Measurements from ENCODE around the gene MARCHF4. TPM values are rescaled to one million over a fixed set of nuclear protein-coding genes. Genes with fewer than 3 reads are reported as not detected.

The MARCHF4 gene
- total RNA-seq, 1 donor from 2014 or later = 8.7 TPM

- DNase-seq = no peak
Measured at GRCh38 chr2:216349366-216349765, 22.9 kb downstream of the MARCHF4 start.

GRCh38 chr2:216348756-216349308, 23.5 kb downstream of the MARCHF4 start:
- DNase-seq = no peak

- no peak for DNase-seq
Measured at GRCh38 chr2:216346781-216347180, 25.5 kb downstream of the MARCHF4 start.

GRCh38 chr2:216345846-216346245, 26.4 kb downstream of the MARCHF4 start:
- DNase-seq = no peak

GRCh38 chr2:216344950-216345300, 27.4 kb downstream of the MARCHF4 start:
- DNase-seq = no peak

- DNase-seq = no peak
Measured at GRCh38 chr2:216344206-216344949, 27.9 kb downstream of the MARCHF4 start.

- no peak for DNase-seq
Measured at GRCh38 chr2:216343221-216343980, 28.9 kb downstream of the MARCHF4 start.

GRCh38 chr2:216341121-216341520, 31.2 kb downstream of the MARCHF4 start:
- DNase-seq = peak; percentile 44

GRCh38 chr2:216340280-216340631, 32.0 kb downstream of the MARCHF4 start:
- peak; percentile 60 for DNase-seq

- peak; percentile 60 for DNase-seq
Measured at GRCh38 chr2:216339456-216340279, 32.6 kb downstream of the MARCHF4 start.

GRCh38 chr2:216335252-216335651, 37.0 kb downstream of the MARCHF4 start:
- DNase-seq = no peak

- no peak for DNase-seq
Measured at GRCh38 chr2:216328347-216328746, 43.9 kb downstream of the MARCHF4 start.

GRCh38 chr2:216327447-216327935, 44.8 kb downstream of the MARCHF4 start:
- no peak for DNase-seq

Small RNAs within 50 kb of the gene (small RNA-seq; reads per million reads assigned to genes)
- not detected for gene RF00019

Other genes with a start within 250 kb of the MARCHF4 start
- 11.4 TPM for gene SMARCAL1, start 40.0 kb upstream of the MARCHF4 start, total RNA-seq
- gene RPL37A, start 126.4 kb upstream of the MARCHF4 start, total RNA-seq = 3,318 TPM

Data from occipital lobe (tissue), 3 donors.